ENCODE measurements around the gene GP1BA.

Gene GP1BA

GRCh38 chr17:4946312-4946976, 14.4 kb downstream of the GP1BA start:
- intact Hi-C loops (cut with DNase I) = no loop called here
- no peak for DNase-seq

DNA sequence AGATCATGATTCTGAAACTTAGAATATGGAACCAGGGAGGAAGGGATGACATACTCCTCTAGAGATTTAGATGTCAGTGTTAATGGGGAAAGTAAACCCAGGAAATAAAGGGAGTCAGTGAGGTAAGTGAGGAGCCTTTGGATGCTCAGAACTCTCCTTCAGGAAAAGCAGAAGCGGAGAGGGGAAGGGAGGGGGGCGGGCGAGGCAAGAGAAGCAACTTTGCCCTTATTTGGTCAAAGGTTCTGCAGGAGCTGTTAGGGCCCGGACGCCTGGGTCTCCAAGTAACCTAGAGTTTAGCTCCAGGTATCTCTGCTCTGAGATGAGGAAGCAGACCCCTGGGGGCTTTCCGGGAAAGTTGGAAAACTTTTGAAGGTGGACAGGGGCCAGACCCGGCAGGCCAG, 14.9 kb downstream of the GP1BA start:
- peak in 1 of 42 donors; percentile 18 for DNase-seq
- intact Hi-C loops (cut with DNase I) = no loop called here

GRCh38 chr17:4947411-4948165, 15.5 kb downstream of the GP1BA start:
- intact Hi-C loops (cut with DNase I) = loop anchor here (2.0 kb wide), 1 partner anchor 19 kb away; the partner anchor contains the start of gene SPAG7
- DNase-seq = peak in 36 of 42 donors; percentile 19 to 81 (median 56)

- intact Hi-C loops (cut with DNase I) = loop anchor here (2.0 kb wide), 1 partner anchor 18 kb away; the partner anchor contains the start of gene SPAG7
- DNase-seq = peak; percentile 71 to 95 (median 86)
Observed at GRCh38 chr17:4948166-4948930, 16.3 kb downstream of the GP1BA start, which contains the start of gene PFN1. PFN1 (minus strand) TSS chr17:4948530; CDS start chr17:4948394, 136 bp downstream.

DNA sequence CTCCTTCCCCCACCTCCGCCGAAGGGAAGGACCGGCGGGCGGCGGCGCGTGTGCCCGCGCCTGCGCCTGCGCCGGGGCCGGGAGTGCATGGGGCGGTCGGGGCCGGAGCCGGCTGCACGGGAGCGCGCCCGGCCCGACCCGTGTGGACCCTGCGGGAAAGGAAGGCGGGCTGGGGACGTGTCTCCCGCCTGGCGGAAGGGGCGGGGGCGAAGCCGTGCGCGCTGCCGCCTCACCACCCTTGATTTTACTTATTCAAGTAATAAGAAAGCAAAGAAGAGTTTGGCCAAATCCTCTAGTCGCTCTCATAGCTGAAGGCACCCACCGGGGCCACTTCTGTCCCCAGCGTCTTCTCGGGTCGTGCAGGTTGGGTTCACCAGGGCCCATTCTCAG, 16.8 kb downstream of the GP1BA start:
- DNase-seq = peak in 41 of 42 donors; percentile 32 to 90 (median 80)
- intact Hi-C loops (cut with DNase I) = loop anchor here (2.0 kb wide), 1 partner anchor 18 kb away; the partner anchor contains the start of gene SPAG7

GRCh38 chr17:4949321-4950074, 17.4 kb downstream of the GP1BA start:
- DNase-seq = peak in 33 of 42 donors; percentile 26 to 79 (median 47)
- intact Hi-C loops (cut with DNase I) = loop anchor here (2.0 kb wide), 1 partner anchor 17 kb away; the partner anchor contains the start of gene SPAG7

- peak in 4 of 42 donors; percentile 12 to 59 (median 38) for DNase-seq
- intact Hi-C loops (cut with DNase I) = no loop called here
Observed at GRCh38 chr17:4950075-4950745, 18.1 kb downstream of the GP1BA start.

DNA sequence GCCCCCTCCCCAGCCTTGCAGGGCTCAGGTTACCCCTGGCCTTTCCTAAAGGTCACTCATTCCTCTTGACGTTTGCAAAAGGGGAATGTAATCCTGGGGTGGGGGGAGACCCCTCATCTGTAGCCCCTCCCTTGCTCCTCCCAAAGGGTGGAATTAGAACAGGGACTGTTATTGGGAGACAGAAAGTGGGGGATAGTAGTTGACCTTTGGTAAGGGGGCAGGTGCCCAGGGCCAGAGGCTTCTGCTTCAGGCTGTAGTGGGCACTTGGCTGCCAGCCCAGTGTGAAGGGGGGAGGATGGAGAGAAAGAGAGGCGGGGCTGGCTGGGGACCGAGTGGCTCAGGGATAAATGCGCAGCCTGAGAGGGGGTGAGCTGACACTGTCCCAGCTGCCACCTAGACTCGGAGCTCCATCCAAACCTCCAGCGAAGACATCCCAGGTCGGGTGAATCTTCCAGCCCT, 18.7 kb downstream of the GP1BA start, which contains the start of gene ENO3:
ENO3 (plus strand) TSS at position 374 of the 459 bp plus-strand sequence. CDS start 711 bp downstream, outside the sequence.
- no peak for DNase-seq
- intact Hi-C loops (cut with DNase I) = no loop called here

GRCh38 chr17:4951486-4951885, 19.4 kb downstream of the GP1BA start:
- DNase-seq = no peak
- intact Hi-C loops (cut with DNase I) = no loop called here

- DNase-seq = no peak
- intact Hi-C loops (cut with DNase I) = no loop called here
Observed at GRCh38 chr17:4953451-4953961, 21.4 kb downstream of the GP1BA start.

DNA sequence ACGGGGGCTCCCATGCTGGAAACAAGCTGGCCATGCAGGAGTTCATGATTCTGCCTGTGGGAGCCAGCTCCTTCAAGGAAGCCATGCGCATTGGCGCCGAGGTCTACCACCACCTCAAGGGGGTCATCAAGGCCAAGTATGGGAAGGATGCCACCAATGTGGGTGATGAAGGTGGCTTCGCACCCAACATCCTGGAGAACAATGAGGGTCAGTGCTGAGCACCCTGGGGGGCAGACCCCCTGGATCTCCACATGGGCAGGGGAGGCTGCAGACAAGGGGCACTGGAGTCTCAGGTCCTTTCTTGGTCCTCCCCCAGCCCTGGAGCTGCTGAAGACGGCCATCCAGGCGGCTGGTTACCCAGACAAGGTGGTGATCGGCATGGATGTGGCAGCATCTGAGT, 23.0 kb downstream of the GP1BA start:
- DNase-seq = no peak
- intact Hi-C loops (cut with DNase I) = no loop called here

- DNase-seq = peak in 1 of 42 donors; percentile 39
- intact Hi-C loops (cut with DNase I) = no loop called here
Observed at GRCh38 chr17:4956493-4957061, 24.5 kb downstream of the GP1BA start.

GRCh38 chr17:4958102-4958501, 26.0 kb downstream of the GP1BA start:
- DNase-seq = no peak
- intact Hi-C loops (cut with DNase I) = no loop called here

DNA sequence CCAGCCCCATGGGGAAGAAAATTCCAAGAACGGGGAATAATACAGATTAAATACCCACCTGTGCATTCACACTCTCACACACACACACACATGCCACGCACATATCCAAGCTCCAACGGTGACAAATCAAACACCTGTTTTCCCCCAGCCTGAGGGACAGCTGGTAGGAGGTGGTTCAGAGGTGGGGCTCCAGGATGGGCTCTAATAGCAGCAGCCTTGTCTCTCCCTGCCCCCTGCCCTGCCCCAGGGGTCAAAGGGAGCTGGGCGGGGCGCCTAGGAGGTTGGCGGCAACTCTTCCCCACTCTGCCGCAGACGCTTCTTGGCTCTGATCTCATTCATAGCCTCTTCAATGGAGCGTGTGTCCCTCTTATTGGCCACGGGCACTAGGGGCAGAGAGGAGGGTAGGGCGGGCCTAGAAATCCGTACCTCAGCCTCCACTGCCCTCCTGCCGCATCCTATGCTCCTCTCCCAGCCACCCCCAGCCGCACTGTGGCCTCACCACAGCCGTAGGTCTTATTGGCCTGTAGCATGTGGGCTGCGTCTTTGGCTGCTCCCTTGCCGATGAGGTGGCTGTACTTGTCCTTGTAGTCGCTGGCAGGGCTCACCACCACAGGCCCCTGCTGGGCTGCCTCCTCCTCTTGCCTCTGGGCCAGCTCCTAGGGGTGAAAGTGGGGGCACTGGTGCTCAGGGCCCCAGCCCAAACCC, 27.3 kb downstream of the GP1BA start:
- intact Hi-C loops (cut with DNase I) = no loop called here
- no peak for DNase-seq

DNA sequence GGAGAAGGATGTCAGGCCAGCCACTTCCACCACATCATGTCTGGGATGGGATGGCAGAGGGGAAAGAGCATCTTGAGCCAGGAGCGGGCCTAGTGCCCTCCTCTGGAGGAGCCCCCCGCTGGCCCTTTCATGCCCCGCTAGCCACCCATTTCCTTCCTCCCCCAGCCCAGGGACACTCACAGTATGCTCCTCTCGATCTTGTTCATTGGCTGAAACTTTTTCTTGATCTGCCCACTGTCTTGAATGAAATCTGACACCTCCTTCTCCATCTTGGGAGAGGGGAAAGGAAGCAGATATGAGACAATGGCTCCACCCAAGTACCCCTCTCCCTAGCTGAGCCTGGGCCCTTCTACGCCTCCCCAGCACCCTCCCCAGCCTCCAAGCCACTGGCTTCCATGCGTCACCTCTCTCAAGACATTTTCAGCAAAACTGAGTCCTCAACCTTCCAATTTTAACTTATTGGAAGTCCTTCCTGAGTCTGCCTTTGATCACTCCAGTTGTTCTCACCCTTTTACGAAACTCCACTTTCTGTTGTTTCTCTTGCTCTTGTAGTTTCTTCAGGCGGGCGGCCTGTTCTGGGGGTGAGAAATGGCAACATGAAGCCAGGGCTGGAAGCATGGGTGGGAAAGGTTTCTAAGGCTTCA, 28.3 kb downstream of the GP1BA start:
- no peak for DNase-seq
- intact Hi-C loops (cut with DNase I) = no loop called here

- DNase-seq = no peak
- intact Hi-C loops (cut with DNase I) = no loop called here
Observed at GRCh38 chr17:4965311-4965986, 33.4 kb downstream of the GP1BA start.
